AG04449 (cell line): ENCODE data around the gene NFE2L2.

Experiments
- CTCF ChIA-PET: fragments of 350-600 bp; formaldehyde crosslinking; extraction: SDS; loops from one replicate; lab custom pipeline; 2021; ENCODE audit warnings: antibody characterized with exemption; lab: Yijun Ruan, JAX
- POLR2A ChIA-PET: fragments of 400-600, 350-600 bp; formaldehyde crosslinking; extraction: SDS; loops from one replicate; lab custom pipeline; 2020; ENCODE audit warnings: antibody characterized with exemption, inconsistent platforms; lab: Yijun Ruan, JAX
- DNase-seq: peaks from one replicate; pipeline ENCODE4 v3.0.0-alpha.2; 2010; ENCODE audit warnings: low read depth, low spot score
- H3K4me3 ChIP-seq: 2 replicates; pipeline ENCODE4 v1.5.1; 2011; ENCODE audit warnings: low read depth, mild to moderate bottlenecking, control low read depth, low read length
- TF ChIP-seq, protein P1 (sequence below): IDR thresholded peaks from one replicate; pipeline ENCODE4 v1.5.1; 2011; ENCODE audit warnings: mild to moderate bottlenecking, moderate library complexity, low read length, control low read depth, inconsistent platforms; ENCODE audit not compliant: insufficient read depth; ENCODE audit errors: missing control alignments

The NFE2L2 gene

DNA sequence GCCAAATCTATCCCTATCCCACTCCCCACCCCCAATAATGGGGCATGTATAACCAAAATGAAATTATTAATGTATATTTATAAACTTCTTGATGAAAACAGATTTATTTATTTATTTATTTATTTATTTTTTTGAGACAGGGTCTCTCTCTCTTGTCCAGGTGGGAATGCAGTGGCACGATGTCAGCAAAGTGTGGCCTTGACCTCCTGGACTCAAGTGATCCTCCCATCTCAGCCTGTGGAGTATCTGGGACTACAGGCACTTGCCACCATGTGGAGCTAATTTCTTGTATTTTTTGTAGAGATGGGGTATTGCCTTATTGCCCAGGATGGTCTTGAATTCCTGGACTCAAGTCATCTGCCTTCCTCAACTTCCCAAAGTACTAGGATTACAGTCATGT, 79.9 kb downstream of the NFE2L2 start:
- DNase-seq: no peak
- ChIA-PET CTCF (no interaction called here), POLR2A (no interaction called here)
- H3K4me3 ChIP-seq: no peak overlapping the region
- TF ChIP-seq, protein P1, sequence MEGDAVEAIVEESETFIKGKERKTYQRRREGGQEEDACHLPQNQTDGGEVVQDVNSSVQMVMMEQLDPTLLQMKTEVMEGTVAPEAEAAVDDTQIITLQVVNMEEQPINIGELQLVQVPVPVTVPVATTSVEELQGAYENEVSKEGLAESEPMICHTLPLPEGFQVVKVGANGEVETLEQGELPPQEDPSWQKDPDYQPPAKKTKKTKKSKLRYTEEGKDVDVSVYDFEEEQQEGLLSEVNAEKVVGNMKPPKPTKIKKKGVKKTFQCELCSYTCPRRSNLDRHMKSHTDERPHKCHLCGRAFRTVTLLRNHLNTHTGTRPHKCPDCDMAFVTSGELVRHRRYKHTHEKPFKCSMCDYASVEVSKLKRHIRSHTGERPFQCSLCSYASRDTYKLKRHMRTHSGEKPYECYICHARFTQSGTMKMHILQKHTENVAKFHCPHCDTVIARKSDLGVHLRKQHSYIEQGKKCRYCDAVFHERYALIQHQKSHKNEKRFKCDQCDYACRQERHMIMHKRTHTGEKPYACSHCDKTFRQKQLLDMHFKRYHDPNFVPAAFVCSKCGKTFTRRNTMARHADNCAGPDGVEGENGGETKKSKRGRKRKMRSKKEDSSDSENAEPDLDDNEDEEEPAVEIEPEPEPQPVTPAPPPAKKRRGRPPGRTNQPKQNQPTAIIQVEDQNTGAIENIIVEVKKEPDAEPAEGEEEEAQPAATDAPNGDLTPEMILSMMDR: no peak

DNA sequence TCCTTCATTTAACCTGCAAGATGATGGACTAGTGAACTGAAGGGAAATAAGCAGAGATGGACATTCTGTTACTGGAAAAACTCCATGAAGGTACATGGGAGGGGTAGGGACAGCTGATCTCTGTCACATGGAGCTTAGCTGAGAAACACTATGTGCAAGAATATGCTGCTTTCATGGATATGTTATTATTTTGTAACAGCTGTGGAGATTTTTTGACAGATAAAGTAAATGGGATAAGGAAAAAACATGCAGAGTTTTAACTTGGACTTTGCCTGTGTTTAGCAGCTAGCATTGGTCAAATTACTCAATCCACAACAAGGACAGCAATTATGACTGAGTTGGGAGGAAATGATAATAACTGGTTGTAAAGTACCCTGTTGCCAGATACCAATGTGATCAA, 80.7 kb downstream of the NFE2L2 start:
- no peak for DNase-seq
- TF ChIP-seq, protein P1: no peak
- no peak overlapping the region for H3K4me3 ChIP-seq
- POLR2A ChIA-PET: no interaction called here
- CTCF ChIA-PET: no interaction called here
